ENCODE measurements around the gene RAD51B.

- TF ChIP-seq CTCF (conservative IDR thresholded peaks at IDR 0.05), result no peak
- TF ChIP-seq ZFX (IDR thresholded peaks at IDR 0.05), result no peak
Observed at GRCh38 chr14:68355415-68355814, 535.8 kb downstream of the RAD51B start.

Data from C4-2B (cell line).